ENCODE results near the gene CCDC60.

The CCDC60 gene

DNA sequence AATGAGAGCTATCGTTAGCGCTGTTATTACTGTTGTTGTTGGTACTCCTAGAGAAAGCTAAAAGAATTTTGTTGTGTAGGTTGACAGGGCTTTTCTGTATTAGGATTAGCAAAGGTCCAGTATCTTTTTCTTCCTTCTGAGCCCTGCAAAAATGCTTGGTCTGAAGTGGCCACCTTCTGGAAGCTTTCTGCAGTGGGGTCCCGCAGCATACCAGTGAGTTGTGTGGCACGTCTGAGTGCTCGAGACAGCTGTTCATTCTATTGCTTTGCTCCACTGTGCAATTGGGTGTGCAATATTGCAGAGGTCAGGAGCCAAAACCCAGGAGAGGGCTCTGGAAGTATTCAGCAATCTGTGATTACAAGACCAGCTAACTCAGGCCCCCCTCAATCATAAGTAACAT, 57.1 kb downstream of the CCDC60 start:
- DNase-seq, result no peak

DNA sequence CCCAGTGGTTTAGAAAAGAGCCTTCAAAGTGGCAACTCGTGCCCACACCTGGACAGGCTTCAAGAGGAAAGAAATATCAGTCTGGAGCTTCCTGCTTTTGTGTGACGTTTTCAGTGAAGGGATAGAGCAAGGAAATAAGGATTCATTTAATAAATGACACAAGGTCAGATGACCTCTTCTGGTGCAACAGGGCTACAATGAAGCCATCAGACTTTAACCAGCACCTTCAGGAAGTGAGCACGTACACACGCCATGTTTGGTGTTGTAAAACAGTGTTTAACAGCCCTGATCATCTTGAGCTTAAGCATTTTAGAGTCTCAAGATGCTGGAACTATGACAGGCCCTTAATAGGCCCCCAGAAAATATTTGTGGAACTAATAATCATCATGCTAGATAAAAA, 59.1 kb downstream of the CCDC60 start:
- DNase-seq, result no peak

DNA sequence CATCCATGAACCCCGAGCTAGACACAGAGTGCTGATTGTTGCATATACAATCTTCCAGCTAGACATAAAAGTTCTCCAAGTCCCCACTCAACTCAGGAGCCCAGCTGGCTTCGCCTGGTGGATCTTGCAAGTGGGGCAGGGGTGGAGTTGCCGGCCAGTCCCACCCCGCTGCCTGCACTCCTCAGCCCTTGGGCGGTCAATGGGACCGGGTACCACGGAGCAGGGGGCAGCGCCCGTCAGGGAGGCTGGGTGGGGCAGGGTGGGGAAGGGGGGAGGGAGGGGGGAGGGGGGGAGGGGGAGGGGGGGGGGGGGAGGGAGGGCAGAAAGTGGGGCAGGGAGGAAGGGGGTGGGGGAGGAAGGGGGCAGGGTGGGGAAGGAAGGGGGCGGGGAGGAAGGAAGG, 63.0 kb downstream of the CCDC60 start:
- no peak for DNase-seq

DNA sequence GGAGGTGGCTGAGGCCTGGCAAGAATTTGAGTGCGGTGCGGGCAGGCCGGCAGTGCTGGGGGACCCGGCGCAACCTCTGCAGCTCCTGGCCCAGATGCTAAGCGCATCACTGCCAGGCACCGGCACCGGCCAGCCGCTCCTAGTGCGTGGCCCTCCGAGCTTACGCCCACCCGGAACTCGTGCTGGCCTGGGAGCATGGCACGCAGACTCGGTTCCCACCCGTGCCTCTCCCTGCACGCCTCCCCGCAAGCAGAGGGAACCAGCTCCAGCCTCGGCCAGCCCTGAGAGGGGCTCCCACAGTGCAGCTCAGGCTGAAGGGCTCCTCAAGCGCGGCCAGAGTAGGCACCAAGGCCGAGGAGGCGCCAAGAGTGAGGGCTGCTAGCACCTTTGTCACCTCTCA, 63.7 kb downstream of the CCDC60 start:
- DNase-seq, result no peak

DNA sequence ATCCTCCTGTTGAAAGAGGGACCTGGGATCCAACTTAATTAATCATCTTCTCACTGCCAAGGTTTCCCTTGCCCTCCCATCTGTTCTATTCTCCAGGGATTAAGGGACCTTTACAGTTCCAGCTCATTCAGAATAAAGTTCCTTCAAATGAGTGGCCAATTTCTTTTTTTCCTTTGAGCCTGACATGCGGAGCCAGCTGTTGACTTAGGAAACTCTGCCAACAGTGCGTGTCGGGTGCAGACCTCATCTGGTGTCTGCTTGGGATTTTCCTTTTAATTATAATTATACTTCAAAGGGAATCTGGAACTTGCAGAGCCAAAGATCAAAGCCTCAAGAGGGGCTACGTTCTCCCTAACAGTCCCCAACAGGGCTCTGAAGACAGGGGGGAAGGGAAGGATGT, 64.8 kb downstream of the CCDC60 start:
- DNase-seq, result no peak

DNA sequence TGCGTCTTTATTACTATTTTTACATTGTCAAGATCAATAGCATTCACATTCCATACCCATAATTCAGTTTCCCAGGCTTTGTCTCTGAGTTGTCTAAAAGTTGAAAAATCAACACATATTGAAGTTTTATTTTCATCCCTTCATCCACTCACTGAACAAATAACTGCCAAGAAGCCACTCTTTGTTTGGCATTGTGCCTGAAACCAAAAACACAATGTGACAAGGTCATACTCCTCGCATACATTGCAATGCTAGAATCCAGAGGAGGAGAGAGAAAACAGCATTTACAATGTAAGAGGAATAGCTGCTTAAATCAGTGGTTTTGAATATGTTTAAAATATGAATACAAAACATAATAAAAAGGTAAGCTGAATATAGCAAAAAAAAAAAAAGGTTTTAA, 71.8 kb downstream of the CCDC60 start:
- DNase-seq, result no peak

DNA sequence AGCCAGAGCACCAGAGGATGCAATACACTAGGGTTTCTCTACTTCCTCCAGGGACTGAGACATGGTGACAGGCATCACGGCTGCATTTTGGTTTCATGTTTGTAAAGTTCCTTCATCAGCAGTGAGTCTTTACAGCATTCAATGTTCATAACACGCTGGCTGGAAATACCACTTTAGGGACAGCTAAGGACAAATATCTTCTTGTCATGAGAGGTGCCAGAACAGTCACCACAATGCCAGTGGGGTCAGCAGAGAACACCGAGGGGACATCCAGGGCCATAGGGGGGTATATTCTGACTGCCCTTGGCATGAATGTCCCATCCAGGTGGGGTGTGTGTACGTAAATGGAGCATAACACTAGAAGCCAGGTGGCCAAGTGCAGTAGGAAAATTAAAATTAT, 72.3 kb downstream of the CCDC60 start:
- DNase-seq, result no peak

DNA sequence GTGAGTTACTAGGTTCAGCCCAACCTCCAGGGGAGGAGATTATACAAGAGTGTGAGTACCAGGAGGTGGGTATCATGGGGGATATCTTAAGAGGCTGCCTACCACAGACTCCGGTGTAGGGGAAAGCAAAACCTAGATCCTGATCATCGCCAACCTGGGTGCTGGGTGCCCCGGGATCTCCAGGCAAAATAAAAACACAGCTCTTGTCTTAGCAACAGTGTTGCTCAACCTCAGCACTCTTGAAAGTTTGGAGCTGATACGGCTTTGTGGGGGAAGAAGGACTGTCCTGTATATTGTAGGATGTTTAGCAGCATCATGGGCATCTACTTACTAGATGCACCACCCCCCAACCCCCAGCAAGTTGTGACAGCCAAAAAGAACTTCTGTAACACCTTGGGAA, 74.5 kb downstream of the CCDC60 start:
- DNase-seq, result no peak

DNA sequence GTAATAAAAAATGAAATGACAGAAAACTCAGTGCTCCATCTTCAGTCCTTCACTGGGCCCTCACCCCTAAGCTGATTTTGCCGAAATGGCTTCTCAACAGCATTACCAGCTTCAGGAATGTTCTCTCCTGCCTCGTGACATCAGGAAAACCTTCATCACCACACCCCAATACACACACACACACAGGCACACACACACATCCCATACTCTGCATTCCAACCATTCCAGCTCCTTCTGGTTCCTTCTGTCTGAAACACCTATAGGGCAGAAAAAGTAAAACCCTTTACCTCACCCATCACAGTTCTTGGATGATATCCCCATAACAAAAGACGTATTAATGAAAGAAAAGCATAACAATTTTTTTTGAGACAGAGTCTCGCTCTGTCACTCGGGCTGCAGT, 75.9 kb downstream of the CCDC60 start:
- DNase-seq, result no peak

DNA sequence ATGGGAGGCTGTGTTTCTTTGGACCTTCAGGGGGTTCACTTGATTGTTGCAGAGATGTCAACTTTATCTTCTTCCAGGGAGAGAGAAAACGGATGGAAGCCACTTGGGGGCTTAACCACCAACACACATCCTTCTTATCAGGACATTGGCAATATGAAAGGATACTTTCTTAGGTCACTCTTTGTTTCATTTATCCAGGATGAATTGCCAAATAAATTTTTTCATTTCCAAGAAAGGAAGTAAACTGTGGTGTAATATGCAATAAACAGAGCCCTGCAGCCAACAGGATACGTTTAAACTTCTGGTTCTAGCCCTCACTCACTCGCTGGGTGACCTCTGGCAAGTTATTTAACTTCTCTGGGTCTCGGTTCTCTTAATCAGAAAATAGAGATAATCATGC, 77.8 kb downstream of the CCDC60 start:
- DNase-seq, result no peak

DNA sequence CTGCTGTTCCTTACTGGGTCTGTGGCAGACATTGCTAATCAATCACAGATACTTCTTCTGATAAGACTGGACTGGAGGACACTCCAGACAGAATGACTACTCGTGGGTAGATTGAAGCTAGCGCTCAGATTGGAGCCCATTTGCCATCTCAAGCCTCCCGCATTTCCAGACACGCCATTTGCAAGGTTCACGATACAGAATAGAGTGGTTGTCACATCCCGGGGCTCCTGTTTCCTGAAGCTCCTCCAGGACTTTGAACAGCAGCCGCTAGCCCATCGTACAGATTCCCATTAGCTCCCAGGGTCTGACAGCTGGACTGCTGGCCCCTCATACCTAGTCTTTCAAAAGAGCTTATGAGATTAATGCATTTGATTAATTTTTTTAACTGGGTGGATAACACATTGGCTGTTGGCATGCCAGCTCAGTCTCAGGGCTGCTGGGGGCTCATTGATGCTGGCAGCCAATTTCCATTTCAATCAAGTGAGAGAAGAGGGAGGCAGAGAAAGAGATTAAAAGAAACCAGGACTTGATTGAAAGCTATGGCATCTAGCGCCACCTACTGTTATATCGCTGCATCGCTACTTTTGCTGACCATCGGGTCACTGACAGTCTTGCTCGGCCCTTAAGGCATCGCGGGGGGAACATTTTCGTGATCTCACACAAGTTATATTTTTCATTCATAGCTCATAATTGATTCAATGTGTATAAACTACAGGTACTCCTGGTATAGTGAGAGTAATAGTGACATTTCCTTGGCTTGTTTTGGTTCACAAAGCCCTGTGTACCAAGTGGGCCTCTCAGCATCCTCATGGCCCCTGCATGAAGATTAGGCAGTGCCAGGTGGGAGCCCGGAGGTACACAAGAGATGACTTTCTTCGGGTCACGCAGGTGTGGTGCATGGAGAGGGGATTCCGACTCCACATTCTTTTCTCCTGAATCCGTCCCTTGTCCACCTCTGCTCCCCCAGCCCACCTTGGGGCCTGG, 78.6 kb downstream of the CCDC60 start:
- DNase-seq, result peak; percentile 36

DNA sequence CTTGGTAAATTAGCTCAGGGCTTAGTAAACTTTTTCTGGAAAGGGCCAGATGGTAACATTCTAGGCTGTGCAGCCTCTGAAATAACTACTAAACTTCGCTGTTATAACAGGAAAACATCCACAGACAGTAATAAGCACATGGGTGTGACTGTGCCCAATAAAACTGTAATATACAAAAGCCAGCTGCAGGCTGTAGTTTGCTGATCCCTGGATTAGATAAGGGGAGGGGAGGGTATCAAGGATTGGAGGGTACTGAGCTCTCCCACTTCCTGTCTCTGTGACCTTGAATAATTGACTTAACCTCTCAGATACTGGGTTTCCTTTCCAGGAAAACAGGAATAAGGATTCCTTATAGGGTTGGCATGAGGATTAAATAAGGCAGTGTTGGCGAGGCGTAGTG, 81.2 kb downstream of the CCDC60 start:
- DNase-seq, result no peak

DNA sequence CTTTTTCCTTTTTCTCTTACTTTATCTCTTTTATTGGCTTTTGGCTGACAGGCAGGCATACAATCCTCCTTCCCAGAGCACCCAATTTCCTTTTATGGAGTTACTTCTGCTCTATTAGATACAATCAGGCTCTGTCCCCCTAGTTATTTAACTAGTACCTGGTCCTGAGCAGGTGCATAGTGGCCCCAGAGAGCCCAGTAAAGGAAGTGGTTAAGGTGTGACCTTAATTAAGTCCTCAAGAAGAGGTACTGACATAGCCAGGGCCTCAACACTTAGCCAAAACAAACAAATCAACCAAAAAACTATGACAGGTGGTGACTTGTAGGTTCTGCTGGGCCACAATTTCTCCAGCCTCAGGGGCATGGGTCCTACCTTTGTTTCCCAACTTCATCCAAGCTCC, 82.9 kb downstream of the CCDC60 start:
- DNase-seq, result no peak

DNA sequence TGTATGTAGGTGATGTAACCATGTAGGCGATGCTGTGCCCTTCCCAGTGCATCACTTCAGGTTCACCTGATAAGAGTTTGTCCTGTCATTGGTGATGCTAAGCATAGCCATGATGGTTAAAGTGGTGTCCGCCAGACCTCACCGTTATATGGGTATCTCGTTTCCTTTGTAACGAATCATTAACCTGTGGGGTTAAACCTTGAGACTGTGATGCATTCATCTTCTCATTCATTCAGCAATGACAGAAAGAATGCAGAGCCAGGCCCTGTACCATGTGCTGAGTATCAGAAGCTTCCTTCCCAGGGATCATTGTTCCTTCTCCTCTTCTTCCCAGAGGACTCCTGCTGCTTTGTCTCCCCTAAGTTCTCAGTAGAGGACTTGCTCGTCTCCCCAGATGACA, 84.9 kb downstream of the CCDC60 start:
- no peak for DNase-seq

DNA sequence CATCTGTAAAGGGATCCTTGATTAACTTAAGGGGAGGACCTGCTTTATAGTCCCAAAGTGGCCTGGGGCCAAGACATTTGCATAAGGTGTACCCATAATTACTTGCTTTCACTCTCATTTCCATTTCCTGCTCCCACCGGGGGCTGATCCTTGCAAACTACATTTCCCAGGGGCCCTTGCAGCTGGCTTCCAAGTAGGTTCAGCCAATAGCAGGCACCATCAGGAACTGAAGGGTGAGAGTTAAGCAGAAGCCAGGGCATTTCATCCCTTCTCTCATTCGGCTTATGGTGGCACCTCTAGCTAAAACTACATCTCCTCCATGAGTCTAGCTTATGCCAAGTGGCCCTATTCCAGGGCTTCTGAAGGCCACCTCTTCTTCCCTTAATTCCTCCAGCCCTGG, 88.8 kb downstream of the CCDC60 start:
- DNase-seq, result no peak

DNA sequence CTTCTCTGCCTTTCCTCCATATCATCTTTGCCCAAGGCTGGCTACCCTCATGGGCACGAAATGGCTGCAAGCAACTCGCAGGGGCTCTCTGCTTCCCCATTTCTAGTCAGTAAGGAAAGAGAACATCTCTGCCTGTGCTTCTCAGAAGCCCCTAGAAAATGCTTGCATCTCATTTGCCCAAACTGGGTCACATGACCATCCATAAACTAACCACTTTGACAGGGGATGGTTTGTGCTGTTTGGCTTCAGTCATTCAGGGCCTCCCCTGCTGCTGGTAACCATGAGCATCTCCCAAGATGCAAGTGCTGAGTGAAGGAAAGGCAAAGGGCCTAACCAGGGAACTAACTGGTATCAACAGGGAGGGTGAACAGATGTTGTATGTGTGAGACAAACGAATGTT, 91.1 kb downstream of the CCDC60 start:
- no peak for DNase-seq

DNA sequence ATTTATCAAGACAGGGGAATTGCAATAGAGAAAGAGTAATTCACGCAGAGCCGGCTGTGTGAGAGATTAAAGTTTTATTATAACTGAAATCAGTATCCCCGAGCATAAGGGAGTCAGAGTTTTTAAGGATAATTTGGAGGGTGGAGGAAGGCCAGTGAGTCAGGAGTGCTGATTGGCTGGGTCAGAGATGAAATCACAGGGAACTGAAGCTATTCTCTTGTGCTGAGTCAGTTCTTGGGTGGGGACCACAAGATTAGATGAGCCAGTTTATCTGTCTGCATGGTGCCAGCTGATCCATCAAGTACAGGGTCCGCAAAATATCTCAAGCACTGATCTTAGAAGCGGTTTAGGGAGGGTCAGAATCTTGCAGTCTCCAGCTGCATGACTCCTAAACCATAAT, 96.6 kb downstream of the CCDC60 start:
- no peak for DNase-seq

DNA sequence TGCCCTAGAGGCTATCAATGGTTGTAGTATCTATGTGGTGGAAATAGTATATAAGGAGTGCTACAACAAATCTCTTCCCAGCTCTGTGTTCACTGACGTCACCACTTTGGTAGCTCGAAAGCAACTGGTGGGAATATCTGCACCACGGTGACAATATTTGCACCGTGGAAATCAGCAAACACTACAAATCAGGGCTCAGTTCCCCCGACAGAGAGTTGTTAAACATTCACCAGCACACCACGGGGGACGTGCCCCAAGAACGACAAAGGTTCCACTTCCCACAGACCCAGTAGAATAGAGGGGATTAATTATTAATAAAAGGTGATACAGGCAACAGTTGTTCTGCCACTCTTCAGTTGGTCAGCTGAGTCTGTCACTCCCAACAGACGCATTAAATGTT, 98.4 kb downstream of the CCDC60 start:
- no peak for DNase-seq

DNA sequence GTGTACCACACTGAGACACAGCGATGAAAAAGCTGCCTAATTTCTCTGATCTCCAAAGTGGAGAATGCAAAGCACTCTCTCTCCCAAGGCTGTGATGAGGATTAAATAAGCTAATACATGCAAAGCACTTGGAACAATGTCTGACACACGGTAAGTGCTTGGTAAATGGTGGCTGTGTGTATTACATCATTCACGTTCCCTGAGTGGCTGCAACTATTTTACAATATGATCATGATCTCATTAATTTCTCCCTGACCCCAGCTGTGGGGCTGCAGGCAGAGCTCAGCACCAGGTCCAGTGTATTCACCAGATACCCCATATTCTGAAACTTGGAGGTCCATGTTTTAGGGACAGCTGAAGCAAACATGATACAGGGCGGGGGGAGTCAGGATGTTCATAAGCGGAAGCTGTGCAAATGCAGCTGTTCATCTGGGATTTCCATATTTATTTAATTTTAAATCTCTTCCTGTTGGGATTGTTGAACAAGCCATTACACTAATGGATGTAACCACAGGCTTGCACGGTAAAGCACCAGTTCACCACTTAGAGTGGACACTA, 106.4 kb downstream of the CCDC60 start:
- DNase-seq, result no peak

DNA sequence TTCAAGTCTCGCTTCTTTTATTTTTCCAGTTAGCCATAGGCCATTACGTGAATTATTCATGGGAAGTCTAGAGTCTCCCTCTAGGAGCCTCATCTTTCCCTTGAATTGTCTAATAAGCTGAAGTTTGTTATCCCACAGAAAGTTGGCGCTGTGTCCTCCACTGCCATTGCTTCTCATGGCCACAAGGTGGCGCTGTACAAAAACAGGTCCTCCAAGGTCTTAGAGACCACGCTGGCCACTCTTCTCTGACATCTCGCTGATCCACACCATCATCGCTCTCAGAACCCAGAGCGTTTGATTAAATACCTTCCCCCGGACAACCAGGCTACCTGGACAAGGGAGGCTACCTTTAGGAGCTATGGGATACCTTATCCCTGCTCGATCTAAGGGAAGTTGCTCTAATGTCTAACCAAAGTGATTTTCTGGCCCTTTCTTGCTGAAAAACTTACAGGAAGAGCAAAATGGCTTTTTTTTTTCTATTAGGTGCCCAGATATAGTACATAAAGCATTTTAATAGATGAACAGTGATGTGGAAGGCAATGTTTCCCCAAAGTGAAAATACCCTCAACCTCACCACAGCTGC, 110.0 kb downstream of the CCDC60 start:
- peak; percentile 56 for DNase-seq

DNA sequence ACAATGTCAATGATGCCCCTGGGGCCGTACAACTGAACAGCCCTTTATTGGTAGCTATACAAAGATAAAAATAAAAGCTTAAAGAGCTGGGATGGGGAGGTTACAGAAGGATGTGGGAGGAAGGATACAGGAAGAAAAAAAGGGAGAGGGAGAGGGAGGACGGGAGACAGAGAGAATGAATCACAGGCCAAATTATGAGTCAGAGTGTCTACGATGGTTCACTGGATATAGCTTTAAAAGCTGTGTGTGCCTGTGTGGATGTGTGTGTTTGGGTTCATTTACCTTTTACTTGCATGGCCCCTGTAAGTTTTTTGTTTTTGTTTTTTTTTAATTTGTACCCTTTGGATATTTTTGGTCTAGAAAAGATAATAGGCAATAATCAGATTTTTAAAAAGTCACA, 111.9 kb downstream of the CCDC60 start:
- DNase-seq, result no peak

DNA sequence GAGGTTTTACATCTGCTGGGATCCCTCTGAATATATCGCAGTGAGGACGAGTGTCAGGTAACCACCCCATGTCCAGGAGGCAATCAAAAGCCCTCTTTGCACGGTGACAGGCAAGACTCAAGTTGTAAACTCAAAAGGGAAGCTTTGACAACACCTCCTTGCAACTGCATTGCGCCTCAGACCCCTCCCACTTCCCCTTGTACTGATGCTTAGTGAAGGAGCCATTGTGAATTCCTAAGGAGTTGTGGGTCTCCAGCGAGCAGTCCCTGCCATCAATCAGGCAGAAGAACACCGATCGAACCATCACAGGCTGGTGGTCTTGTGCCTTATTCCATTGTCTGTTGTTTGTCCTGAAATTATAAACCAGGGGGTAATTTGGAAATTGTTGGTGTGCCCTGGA, 112.6 kb downstream of the CCDC60 start:
- no peak for DNase-seq

DNA sequence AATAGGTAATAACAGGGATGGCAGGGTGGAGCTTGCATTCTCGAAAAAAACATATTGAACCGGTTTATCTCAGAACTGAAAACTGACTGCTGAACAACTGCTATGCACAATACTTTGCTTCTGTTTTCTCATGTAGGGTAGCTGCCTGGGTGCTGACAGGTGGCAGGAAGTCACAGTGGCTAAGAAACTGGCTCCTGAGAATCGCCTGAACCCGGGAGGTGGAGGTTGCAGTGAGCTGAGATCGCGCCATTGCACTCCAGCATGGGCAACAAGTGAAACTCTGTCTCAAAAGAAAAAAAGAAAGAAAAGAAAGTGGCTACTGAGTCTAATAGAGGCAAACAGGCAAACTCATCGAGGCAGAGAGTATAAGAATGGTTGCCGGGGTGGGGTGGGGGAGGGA, 113.1 kb downstream of the CCDC60 start:
- DNase-seq, result no peak

DNA sequence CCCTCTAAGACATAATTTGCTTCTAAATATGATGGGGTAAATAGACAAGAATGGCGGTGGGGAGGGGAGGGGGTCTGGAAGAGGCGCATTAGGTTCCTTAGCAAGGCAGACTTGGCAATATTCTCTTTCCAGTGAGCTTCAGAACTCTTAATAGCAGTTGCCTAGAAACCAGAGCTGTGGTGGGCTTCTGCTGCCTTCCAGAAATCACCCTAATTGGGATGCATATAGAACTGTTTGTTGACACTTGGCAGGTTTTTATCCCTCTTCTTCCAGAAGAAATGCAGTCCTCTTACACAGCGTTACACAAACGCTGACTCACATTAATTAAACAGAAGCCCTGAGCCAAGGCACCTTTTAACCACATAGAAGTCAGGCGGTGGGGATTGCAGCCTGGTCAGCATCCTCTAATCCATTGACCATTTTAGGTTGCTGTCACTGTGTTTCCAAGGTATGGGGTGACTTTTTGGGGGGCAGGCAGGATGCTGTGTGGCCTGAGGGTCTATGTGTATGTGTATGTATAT, 114.1 kb downstream of the CCDC60 start:
- DNase-seq, result no peak
